GM12878 (cell line): ENCODE measurements around the gene GPR173. TPM values are rescaled to one million over a fixed set of nuclear protein-coding genes. Genes with fewer than 3 reads are reported as not detected.

Source experiments
- ATAC-seq: fragments of 200-7000 bp; cut with Tn5 transposase; 3 replicates; pipeline ENCODE4 v1.9.1; 2020; ENCODE audit warnings: mild to moderate bottlenecking, moderate library complexity
- BruUV-seq: library from RNA; stranded (reverse); fragments of 400-500 nt; replicated peaks from 2 replicates; lab custom pipeline; 2021; lab: Mats Ljungman, UMichigan
- CTCF ChIA-PET: fragments of 300-600 bp; sonication (Branson Sonifier 250); formaldehyde crosslinking; extraction: SDS; loops from one replicate; lab custom pipeline; 2021; ENCODE audit warnings: inconsistent platforms; lab: Yijun Ruan, JAX
- POLR2A ChIA-PET: fragments of 350-600 bp; formaldehyde crosslinking; extraction: SDS; loops from one replicate; lab custom pipeline; 2021; ENCODE audit warnings: inconsistent platforms; lab: Charles Lee
- RAD21 ChIA-PET: fragments of 300-600 bp; sonication (Branson Sonifier 250); formaldehyde crosslinking; loops from one replicate; lab custom pipeline; 2023; ENCODE audit warnings: antibody characterized with exemption; ENCODE audit not compliant: unreplicated experiment; lab: Charles Lee
- SMC1A ChIA-PET: fragments of 300-600 bp; sonication (Branson Sonifier 250); formaldehyde crosslinking; loops from one replicate; lab custom pipeline; 2023; ENCODE audit not compliant: unreplicated experiment, uncharacterized antibody; lab: Charles Lee
- DNase-seq: peaks from one replicate; pipeline ENCODE4 v3.0.0-alpha.2; 2011; ENCODE audit warnings: low read depth, low spot score
- FAIRE-seq: peaks from 3 replicates; lab custom pipeline; 2011; peaks lifted over from hg19 to GRCh38; lab: Jason Lieb, UNC
- H2AFZ ChIP-seq: 2 replicates; pipeline ENCODE4 v1.6.0; 2011; ENCODE audit warnings: low read depth, low read length, control low read depth; ENCODE audit not compliant: control insufficient read depth
- H3K27ac ChIP-seq: 2 replicates; pipeline ENCODE4 v1.5.1; 2011; ENCODE audit warnings: control low read depth; ENCODE audit not compliant: control insufficient read depth, insufficient read depth
- H3K27me3 ChIP-seq, 2 experiments: replicated peaks in 1 of 2; 2 replicates each; pipeline versions ENCODE4 v1.6.0 to v1.6.1; 2011; ENCODE audit warnings: low read length in 1 of 2; ENCODE audit not compliant: control insufficient read depth in 2 of 2, insufficient read depth in 2 of 2
- H3K36me3 ChIP-seq, 2 experiments: 2 replicates each; pipeline ENCODE4 v1.5.1; 2011; ENCODE audit warnings: low read length in 1 of 2; ENCODE audit not compliant: control insufficient read depth in 2 of 2, insufficient read depth in 2 of 2
- H3K4me1 ChIP-seq: 2 replicates; pipeline ENCODE4 v1.6.1; 2011; ENCODE audit warnings: mild to moderate bottlenecking, low read length, moderate library complexity, mixed read lengths; ENCODE audit not compliant: control insufficient read depth, insufficient read depth
- H3K4me2 ChIP-seq: 2 replicates; pipeline ENCODE4 v1.6.0; 2011; ENCODE audit warnings: control low read depth; ENCODE audit not compliant: control insufficient read depth, insufficient read depth
- H3K4me3 ChIP-seq: fragments of 200-600 bp; sonication (generic); 2 replicates; pipeline ENCODE4 v1.5.1; 2016
- H3K79me2 ChIP-seq: 2 replicates; pipeline ENCODE4 v1.6.0; 2011; ENCODE audit warnings: low read length; ENCODE audit not compliant: control insufficient read depth, insufficient read depth
- H3K9ac ChIP-seq: 2 replicates; pipeline ENCODE4 v1.8.0; 2011; ENCODE audit warnings: low read length, control low read depth, mixed read lengths; ENCODE audit not compliant: control insufficient read depth, insufficient read depth
- H3K9me3 ChIP-seq: replicated peaks from 3 replicates; pipeline ENCODE4 v1.5.1; 2011; ENCODE audit warnings: mild to moderate bottlenecking, low read length; ENCODE audit not compliant: control insufficient read depth, insufficient read depth
- H4K20me1 ChIP-seq: 2 replicates; pipeline ENCODE4 v1.6.0; 2011; ENCODE audit not compliant: control insufficient read depth, insufficient read depth
- CHD1 ChIP-seq: IDR thresholded peaks from 2 replicates; pipeline ENCODE4 v1.6.1; 2012; ENCODE audit warnings: low read depth, low read length, improper control_type of control experiment
- CHD4 ChIP-seq: fragments of 200-600 bp; sonication (generic); IDR thresholded peaks from 2 replicates; pipeline ENCODE4 v1.6.1; 2016; ENCODE audit warnings: mild to moderate bottlenecking
- EGR1 ChIP-seq, 2 experiments: IDR thresholded peaks; 1 replicate in 1 of 2; 2 replicates in 1 of 2; pipeline ENCODE4 v1.6.1; 2011 to 2012; ENCODE audit warnings: low read depth in 2 of 2, low read length in 2 of 2, borderline replicate concordance in 1 of 2, mild to moderate bottlenecking in 1 of 2, moderate library complexity in 1 of 2
- ETV6 ChIP-seq, 2 experiments: fragments of 450-650 bp in 1 of 2; IDR thresholded peaks in 1 of 2; conservative IDR thresholded peaks in 1 of 2; 2 replicates each; pipeline ENCODE4 v1.6.1; 2014; ENCODE audit warnings: antibody characterized with exemption in 1 of 2, borderline replicate concordance in 1 of 2, low read depth in 1 of 2, mild to moderate bottlenecking in 1 of 2, moderate library complexity in 1 of 2
- FOS ChIP-seq: IDR thresholded peaks from 3 replicates; pipeline ENCODE4 v1.6.1; 2011; ENCODE audit warnings: borderline replicate concordance; ENCODE audit not compliant: insufficient read length; ENCODE audit errors: extremely low read depth
- FOXK2 ChIP-seq: fragments of 450-650 bp; IDR thresholded peaks from 2 replicates; pipeline ENCODE4 v1.6.1; 2017; ENCODE audit warnings: mild to moderate bottlenecking, moderate library complexity
- HDGF ChIP-seq: fragments of 450-650 bp; IDR thresholded peaks from 2 replicates; pipeline ENCODE4 v1.6.1; 2016; ENCODE audit warnings: antibody characterized with exemption
- IKZF1 ChIP-seq: fragments of 450-650 bp; conservative IDR thresholded peaks from 2 replicates; pipeline ENCODE4 v1.6.1; 2017; ENCODE audit warnings: antibody characterized with exemption, mild to moderate bottlenecking
- JUND ChIP-seq: IDR thresholded peaks from 2 replicates; pipeline ENCODE4 v1.6.1; 2012; ENCODE audit warnings: low read depth, mild to moderate bottlenecking, low read length, improper control_type of control experiment, moderate library complexity
- KAT2A ChIP-seq: conservative IDR thresholded peaks from 2 replicates; pipeline ENCODE4 v1.6.1; 2011; ENCODE audit warnings: low read depth, low read length; ENCODE audit not compliant: control insufficient read depth
- MEF2A ChIP-seq: IDR thresholded peaks from 2 replicates; pipeline ENCODE4 v1.6.1; 2011; ENCODE audit warnings: low read depth, mild to moderate bottlenecking, low read length, moderate library complexity; ENCODE audit not compliant: insufficient read depth
- MYC ChIP-seq: IDR thresholded peaks from 2 replicates; pipeline ENCODE4 v1.6.1; 2011; ENCODE audit warnings: mild to moderate bottlenecking, low read length, moderate library complexity, inconsistent platforms; ENCODE audit not compliant: insufficient read depth, insufficient replicate concordance, insufficient read length, severe bottlenecking
- RCOR1 ChIP-seq: conservative IDR thresholded peaks from 2 replicates; pipeline ENCODE4 v1.6.1; 2012; ENCODE audit warnings: low read depth, low read length, improper control_type of control experiment
- SREBF2 ChIP-seq: IDR thresholded peaks from 2 replicates; pipeline ENCODE4 v1.6.1; 2012; ENCODE audit warnings: mild to moderate bottlenecking, low read length
- STAT3 ChIP-seq: IDR thresholded peaks from 2 replicates; pipeline ENCODE4 v1.6.1; 2011; ENCODE audit warnings: low read depth, low read length, improper control_type of control experiment
- ZNF24 ChIP-seq: fragments of 450-650 bp; IDR thresholded peaks from 2 replicates; pipeline ENCODE4 v1.6.1; 2017; ENCODE audit warnings: antibody characterized with exemption, mild to moderate bottlenecking
- WGBS: methylation state at CpG from one replicate; pipeline ENCODE4 v1.1.6; 2016; ENCODE audit warnings: low lambda C conversion rate; ENCODE audit not compliant: insufficient replicate concordance, insufficient coverage; ENCODE audit errors: missing lambda C conversion rate; 5-methylcytosine and 5-hydroxymethylcytosine counted together
- in situ Hi-C: fragments of 300-500 bp; cut with MboI; formaldehyde crosslinking; loops from 9 replicates; pipeline ENCODE4 v1.14.3; 2018; ENCODE audit warnings: mixed read lengths
- intact Hi-C: fragments of 100-400 bp; cut with micrococcal nuclease; formaldehyde crosslinking; loops from one replicate; pipeline ENCODE4 v1.14.2; 2022; ENCODE audit not compliant: unreplicated experiment
- polyA plus RNA-seq, 11 experiments: library from polyadenylated mRNA; depleted of rRNA in 4 of 11; unstranded in 6 of 11; stranded (reverse) in 5 of 11; fragments of >200 nt; fragmentation: Nextera tagmentation in 4 of 11; fragmentation: Illumina TruSeq in 1 of 11; extraction: Ambion mirVana in 4 of 11; extraction: Trizol in 1 of 11; gene quantifications; 1 replicate in 1 of 11; 2 replicates in 10 of 11; pipeline versions ENCODE4 v1.2.1 to v1.2.3, GENCODE V29; 2011 to 2016; ENCODE audit warnings: inconsistent platforms in 2 of 11, missing spikeins in 2 of 11, low read depth in 1 of 11
- total RNA-seq, 4 experiments: library from RNA; depleted of rRNA in 3 of 4; stranded (reverse); fragments of >200 nt in 3 of 4; fragmentation: Illumina TruSeq in 1 of 4; extraction: Trizol in 1 of 4; gene quantifications; 2 replicates each; pipeline versions ENCODE4 v1.2.1 to v1.2.3, GENCODE V29; 2013 to 2021

GPR173 gene
- total and polyA plus RNA-seq, 10 of the 15 experiments (the other 5 are each of a cell fraction or from before 2014, with no cell fraction given): 0.04 to 0.24 (median 0.12) TPM; not detected in 4

DNA sequence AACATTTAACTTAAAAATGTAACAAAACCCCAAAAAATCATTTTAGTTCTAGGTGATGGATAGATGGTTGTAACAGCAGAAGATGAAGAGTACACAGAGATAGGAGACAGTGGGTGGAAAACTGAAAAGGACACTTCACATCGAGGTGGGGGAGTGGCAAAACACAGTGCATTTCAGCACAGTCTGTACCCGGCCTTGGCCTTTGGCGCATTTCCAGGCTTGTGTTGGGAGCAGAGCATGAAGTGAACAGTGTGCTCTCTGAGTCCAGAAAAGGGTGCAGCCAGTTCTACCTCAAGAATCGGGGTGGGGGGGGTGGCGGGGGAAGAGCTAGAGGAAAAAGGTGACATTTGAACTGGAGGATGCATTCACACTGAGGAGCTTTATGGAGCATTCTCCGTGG lies 37.9 kb downstream of the GPR173 start:
- TF ChIP-seq CHD4 (no peak), ZNF24 (no peak), STAT3 (no peak), ETV6 (conservative IDR thresholded peaks at IDR 0.05 in 1 of 2, IDR thresholded peaks at IDR 0.05 in 1 of 2; ENCODE audit: borderline replicate concordance in 1 of 2, low read depth in 1 of 2) (no peak), CHD1 (no peak), RCOR1 (no peak), FOS (no peak), EGR1 (IDR thresholded peaks at IDR 0.05; ENCODE audit: borderline replicate concordance in 1 of 2, low read depth in 2 of 2, low read length in 2 of 2) (no peak), MYC (no peak), IKZF1 (no peak), FOXK2 (no peak), MEF2A (no peak), JUND (no peak), KAT2A (no peak), HDGF (no peak), SREBF2 (no peak)
- ChIA-PET CTCF (no interaction called here), RAD21 (no interaction called here), POLR2A (interaction anchor here (0.9 kb wide), 1 partner anchor 13 kb away, joined by 3 read pairs; no protein-coding TSS in a partner anchor), SMC1A (interaction anchor here (2.0 kb wide), 1 partner anchor 14 kb away, joined by 9 read pairs; no protein-coding TSS in a partner anchor)
- intact Hi-C loops: no loop called here
- no peaks in the 10 kb centered on the region for H3K4me1 ChIP-seq
- H3K27ac ChIP-seq: no peak overlapping the region
- H3K9me3 ChIP-seq: no peaks in the 10 kb centered on the region
- no peaks in the 10 kb centered on the region for H4K20me1 ChIP-seq
- peaks cover 6% of the 10 kb centered on the region for H3K79me2 ChIP-seq
- WGBS: 32% methylated on average over 6 of the region's 6 CpGs
- H3K4me2 ChIP-seq: no peak overlapping the region
- ATAC-seq (no peak), FAIRE-seq (no peak), DNase-seq (no peak)
- H3K27me3 ChIP-seq: no peaks in the 10 kb centered on the region
- peaks cover 0 to 5% of the 10 kb centered on the region in 2 experiments; a peak in 1 of 4 replicates for H3K36me3 ChIP-seq
- in situ Hi-C loops: no loop called here
- H3K9ac ChIP-seq: no peak overlapping the region
- BruUV-seq: no TSS peak
- no peak overlapping the region for H3K4me3 ChIP-seq
- H2AFZ ChIP-seq: no peak overlapping the region
